Measurements from ENCODE around the gene GTPBP2.

GRCh38 chr6:43636308-43636659 lies 7.2 kb upstream of the GTPBP2 start:
- TF ChIP-seq POLR2A (IDR thresholded peaks at IDR 0.05; ENCODE audit: low read length), result no peak
- TF ChIP-seq GATA1 (IDR thresholded peaks at IDR 0.05; ENCODE audit: low read depth, low read length), result no peak

All from erythroblast (primary cell).